Parathyroid adenoma (tissue), 2 donors: ENCODE data around the gene AZGP1.
"Not testable (repeated sequence)": the region's sequence is repeated elsewhere in the genome, so short reads cannot be mapped to it uniquely, and the experiment has no call there.

Experiments
- H2AFZ ChIP-seq: fragments of 300-600 bp; sonication (generic); one replicate; pipeline ENCODE4 v1.7.0; 2017; ENCODE audit warnings: antibody characterized with exemption, mild to moderate bottlenecking
- H3K27ac ChIP-seq: fragments of 300-600 bp; sonication (generic); one replicate; pipeline ENCODE4 v1.7.0; 2017
- H3K27me3 ChIP-seq: fragments of 300-600 bp; sonication (generic); one replicate; pipeline ENCODE4 v1.7.0; 2017; ENCODE audit warnings: low read length; ENCODE audit not compliant: control insufficient read depth, insufficient read depth
- H3K36me3 ChIP-seq: fragments of 300-600 bp; sonication (generic); one replicate; pipeline ENCODE4 v1.7.0; 2017; ENCODE audit warnings: low read length; ENCODE audit not compliant: control insufficient read depth, insufficient read depth
- H3K4me1 ChIP-seq: fragments of 300-600 bp; sonication (generic); one replicate; pipeline ENCODE4 v1.7.0; 2017; ENCODE audit warnings: control low read depth
- H3K4me2 ChIP-seq: fragments of 300-600 bp; sonication (generic); one replicate; pipeline ENCODE4 v1.7.0; 2017; ENCODE audit warnings: low read length
- H3K4me3 ChIP-seq: fragments of 300-600 bp; sonication (generic); one replicate; pipeline ENCODE4 v1.7.0; 2017; ENCODE audit warnings: low read depth, low read length
- H3K79me2 ChIP-seq: fragments of 300-600 bp; sonication (generic); one replicate; pipeline ENCODE4 v1.7.0; 2017; ENCODE audit warnings: control low read depth
- H3K9ac ChIP-seq: fragments of 300-600 bp; sonication (generic); one replicate; pipeline ENCODE4 v1.7.0; 2017; ENCODE audit warnings: mild to moderate bottlenecking
- H3K9me3 ChIP-seq: fragments of 300-600 bp; sonication (generic); one replicate; pipeline ENCODE4 v1.7.0; 2017; ENCODE audit warnings: low read length; ENCODE audit not compliant: control insufficient read depth
- TF ChIP-seq, protein P1 (sequence below): fragments of 300-600 bp; sonication (generic); IDR thresholded peaks from one replicate; pipeline ENCODE4 v1.7.0; 2017; ENCODE audit warnings: antibody characterized with exemption, mild to moderate bottlenecking
- donor health status: primary hyperparathyroidism.

AZGP1 gene

DNA sequence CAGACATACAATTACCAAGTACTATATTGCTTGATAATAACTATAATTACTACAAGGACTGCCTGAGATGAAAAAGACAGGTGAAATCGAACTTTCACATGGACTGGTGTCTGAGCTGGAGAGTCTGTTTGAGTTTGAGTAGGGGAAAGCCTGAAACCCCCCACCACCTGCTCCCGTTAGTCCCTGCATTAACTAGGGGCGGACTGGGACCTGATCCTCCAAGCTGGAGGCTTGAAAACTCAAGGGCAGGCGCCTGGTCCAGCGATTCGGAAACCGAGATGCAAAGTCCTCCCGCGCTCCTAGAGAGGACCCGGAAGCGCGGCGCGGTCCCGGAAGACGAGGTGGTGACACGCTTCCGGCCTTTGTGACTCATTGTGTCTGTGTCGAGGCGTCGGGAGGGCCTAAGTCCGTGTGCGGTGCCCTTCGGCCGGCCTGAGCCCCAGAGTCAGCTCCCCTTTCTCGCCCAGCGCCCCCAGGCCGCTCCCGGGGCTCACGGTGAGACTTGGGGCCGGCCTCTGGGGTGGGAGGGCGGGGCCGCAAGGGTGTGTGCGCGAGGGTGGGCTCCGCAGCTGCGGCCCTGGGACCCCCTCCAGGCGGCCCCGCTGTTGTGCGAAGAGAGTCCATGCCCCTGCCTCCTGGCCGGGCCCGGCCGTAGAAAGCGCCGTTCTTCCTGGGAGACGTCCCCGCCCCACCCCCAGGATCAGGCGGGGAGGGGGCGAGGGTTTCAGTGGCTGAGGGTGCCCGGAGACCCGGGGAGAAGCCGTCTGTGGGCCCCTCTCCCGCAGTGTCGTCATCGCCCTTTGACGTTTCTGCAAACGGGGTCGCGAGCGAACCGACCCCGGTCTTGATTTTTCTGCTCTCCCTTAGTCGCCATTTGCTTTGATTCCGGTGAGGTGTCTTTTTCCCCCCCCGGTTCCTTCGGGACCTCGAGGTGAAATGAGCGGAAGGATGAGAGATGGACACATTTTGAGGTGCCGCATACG, 39.7 kb upstream of the AZGP1 start, which contains the start of gene ZKSCAN1:
ZKSCAN1 (plus strand) TSS at position 365 of the 983 bp plus-strand sequence. CDS start 7,911 bp downstream, outside the sequence.
- Histone ChIP-seq H3K36me3 (no peaks in the 10 kb centered on the region), H3K27ac (peak within 1 kb of the TSS; percentile 73), H2AFZ (peak within 1 kb of the TSS; percentile 98), H3K4me2 (peak within 1 kb of the TSS; percentile 89), H3K79me2 (peaks cover 42% of the 10 kb centered on the region), H3K9me3 (no peaks in the 10 kb centered on the region), H3K4me3 (peak within 1 kb of the TSS; percentile 74), H3K27me3 (no peaks in the 10 kb centered on the region), H3K4me1 (peaks cover 19% of the 10 kb centered on the region), H3K9ac (peak within 1 kb of the TSS; percentile 95)
- TF ChIP-seq, protein P1, sequence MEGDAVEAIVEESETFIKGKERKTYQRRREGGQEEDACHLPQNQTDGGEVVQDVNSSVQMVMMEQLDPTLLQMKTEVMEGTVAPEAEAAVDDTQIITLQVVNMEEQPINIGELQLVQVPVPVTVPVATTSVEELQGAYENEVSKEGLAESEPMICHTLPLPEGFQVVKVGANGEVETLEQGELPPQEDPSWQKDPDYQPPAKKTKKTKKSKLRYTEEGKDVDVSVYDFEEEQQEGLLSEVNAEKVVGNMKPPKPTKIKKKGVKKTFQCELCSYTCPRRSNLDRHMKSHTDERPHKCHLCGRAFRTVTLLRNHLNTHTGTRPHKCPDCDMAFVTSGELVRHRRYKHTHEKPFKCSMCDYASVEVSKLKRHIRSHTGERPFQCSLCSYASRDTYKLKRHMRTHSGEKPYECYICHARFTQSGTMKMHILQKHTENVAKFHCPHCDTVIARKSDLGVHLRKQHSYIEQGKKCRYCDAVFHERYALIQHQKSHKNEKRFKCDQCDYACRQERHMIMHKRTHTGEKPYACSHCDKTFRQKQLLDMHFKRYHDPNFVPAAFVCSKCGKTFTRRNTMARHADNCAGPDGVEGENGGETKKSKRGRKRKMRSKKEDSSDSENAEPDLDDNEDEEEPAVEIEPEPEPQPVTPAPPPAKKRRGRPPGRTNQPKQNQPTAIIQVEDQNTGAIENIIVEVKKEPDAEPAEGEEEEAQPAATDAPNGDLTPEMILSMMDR, result no peak

DNA sequence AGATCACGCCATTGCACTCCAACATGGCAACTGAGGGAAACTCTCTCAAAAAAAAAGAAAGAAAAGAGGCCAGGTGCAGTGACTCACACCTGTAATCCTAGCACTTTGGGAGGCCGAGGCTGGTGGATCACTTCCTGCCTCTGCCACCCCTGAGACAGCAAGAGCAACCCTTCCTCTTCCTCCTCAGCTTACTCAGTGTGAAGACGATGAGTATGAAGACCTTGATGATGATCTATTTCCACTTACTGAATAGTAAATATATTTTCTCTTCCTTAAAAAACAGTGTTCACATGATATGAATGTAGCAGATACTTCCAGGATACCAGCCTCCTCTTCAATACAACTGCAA, 37.5 kb upstream of the AZGP1 start:
- no peak overlapping the region for H3K27ac ChIP-seq
- H2AFZ ChIP-seq, result no peak overlapping the region
- H3K36me3 ChIP-seq, result no peaks in the 10 kb centered on the region
- H3K27me3 ChIP-seq, result no peaks in the 10 kb centered on the region
- TF ChIP-seq, protein P1, result no peak
- H3K4me3 ChIP-seq, result no peak overlapping the region
- H3K9ac ChIP-seq, result no peak overlapping the region
- no peak overlapping the region for H3K4me2 ChIP-seq
- H3K4me1 ChIP-seq, result peaks cover 19% of the 10 kb centered on the region
- H3K9me3 ChIP-seq, result no peaks in the 10 kb centered on the region
- peaks cover 26% of the 10 kb centered on the region for H3K79me2 ChIP-seq

DNA sequence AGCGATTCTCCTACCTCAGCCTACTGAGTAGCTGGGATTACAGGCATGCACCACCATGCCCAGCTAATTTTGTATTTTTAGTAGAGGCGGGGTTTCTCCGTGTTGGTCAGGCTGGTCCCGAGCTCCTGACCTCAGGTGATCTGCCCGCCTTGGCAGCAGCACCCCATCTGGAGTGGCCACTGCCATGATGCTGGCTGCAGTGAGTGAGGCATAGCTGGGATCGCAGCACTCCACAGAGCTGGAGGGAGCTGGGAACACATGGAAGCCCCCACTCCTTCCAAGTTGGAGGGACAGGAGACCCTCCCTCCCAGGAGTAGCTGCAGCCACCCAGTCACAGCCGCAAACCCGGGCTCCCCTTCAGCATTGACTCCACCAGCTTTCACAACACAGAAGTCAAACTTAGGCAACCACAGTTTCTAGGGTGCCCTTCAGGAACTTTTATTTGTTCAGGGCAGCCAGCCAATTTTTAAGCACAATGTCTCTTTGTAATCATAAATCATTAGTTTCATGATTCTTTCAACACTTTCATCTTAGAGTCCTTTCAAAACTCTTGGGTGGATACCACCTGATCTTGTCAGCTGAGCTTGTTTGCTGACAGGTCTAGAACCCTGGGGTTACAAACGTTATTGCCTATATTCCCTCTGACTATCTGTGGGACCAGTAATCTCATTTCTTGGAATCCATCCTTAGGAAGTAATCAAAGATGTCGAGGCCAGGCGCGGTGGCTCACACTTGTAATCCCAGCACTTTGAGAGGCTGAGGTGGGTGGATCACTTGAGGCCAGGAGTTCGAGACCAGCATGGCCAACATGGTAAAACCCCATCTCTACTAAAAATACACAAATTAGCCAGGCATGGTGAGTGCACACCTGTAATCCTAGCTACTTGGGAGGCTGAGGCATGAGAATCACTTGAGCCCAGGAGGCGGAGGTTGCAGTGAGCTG, 36.8 kb upstream of the AZGP1 start:
- not testable (repeated sequence) for H3K9ac ChIP-seq, H3K27me3 ChIP-seq, H3K4me2 ChIP-seq, H3K9me3 ChIP-seq, H3K4me3 ChIP-seq, H3K27ac ChIP-seq, H3K36me3 ChIP-seq, H2AFZ ChIP-seq
- H3K79me2 ChIP-seq, result peaks cover 22% of the 10 kb centered on the region
- H3K4me1 ChIP-seq, result peaks cover 19% of the 10 kb centered on the region

DNA sequence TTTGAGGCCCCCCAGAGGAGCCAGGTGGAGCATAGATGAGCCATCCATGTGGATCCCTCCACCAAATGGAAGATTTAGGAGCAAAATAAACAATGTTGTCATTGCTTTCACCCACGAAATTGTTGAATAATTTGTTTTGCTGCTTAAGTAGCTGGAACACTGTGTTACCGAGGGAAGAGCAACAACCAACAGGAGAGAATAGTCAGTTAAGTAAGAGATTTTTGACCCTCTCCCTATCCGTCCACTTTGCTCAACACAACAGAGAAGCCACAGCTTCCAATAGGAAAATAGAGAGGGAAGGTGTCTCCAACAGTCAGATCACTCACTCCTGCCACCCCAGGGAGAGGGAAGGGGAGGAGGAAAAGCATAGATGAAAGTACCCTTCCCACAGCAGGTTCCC, 35.7 kb upstream of the AZGP1 start:
- Histone ChIP-seq H3K4me2 (no peak overlapping the region), H3K36me3 (no peaks in the 10 kb centered on the region), H3K27me3 (no peaks in the 10 kb centered on the region), H3K9me3 (no peaks in the 10 kb centered on the region), H3K79me2 (peaks cover 15% of the 10 kb centered on the region), H3K27ac (no peak overlapping the region), H2AFZ (no peak overlapping the region), H3K9ac (no peak overlapping the region), H3K4me3 (no peak overlapping the region), H3K4me1 (peaks cover 9% of the 10 kb centered on the region)
- TF ChIP-seq, protein P1, result no peak

DNA sequence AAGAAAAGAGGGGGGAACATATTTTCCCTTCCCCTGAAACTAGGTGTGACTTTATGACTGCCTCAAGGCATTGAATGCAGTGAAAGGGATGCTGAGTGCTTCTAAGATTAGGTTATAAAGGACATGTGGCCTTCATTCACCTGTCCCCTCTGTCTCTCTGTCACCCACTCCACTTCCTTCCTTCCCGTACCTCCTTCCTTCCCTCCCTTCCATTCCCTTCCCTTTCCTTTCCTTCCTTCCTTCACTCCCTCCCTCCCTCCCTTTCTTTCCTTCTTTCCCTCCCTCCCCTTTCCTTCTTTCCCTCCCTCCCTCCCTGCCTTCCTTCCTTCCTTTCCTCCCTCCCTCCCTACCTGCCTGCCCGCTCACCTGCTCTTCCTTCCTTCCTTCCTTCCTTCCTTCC, 35.1 kb upstream of the AZGP1 start:
- Histone ChIP-seq H3K27ac (no peak overlapping the region), H3K4me1 (peaks cover 6% of the 10 kb centered on the region)

DNA sequence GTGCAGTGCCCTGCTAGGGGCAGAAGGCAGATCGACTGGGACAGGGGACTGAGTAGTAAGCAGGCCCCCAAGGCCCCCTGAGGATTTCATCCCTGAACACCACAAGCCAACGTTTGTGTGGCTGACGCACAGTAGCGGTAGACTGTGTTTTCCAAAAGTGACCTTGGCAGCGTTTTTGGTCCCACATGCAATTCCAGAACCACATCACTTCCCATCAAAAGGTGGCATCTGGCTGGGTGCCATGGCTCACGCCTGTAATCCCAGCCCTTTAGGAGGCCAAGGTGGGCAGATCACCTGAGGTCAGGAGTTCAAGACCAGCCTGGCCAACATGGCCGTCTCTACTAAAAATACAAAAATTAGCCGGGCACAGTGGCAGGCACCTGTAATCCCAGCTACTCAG, 34.1 kb upstream of the AZGP1 start:
- H2AFZ ChIP-seq, H3K27me3 ChIP-seq, H3K36me3 ChIP-seq, H3K9me3 ChIP-seq, H3K9ac ChIP-seq, H3K4me1 ChIP-seq, H3K4me3 ChIP-seq, H3K27ac ChIP-seq, H3K79me2 ChIP-seq, H3K4me2 ChIP-seq: not testable (repeated sequence)

More for the DNA sequence above, 35.1 kb upstream of the AZGP1 start:
- no peak overlapping the region for H2AFZ ChIP-seq
- H3K9ac ChIP-seq, result no peak overlapping the region
- H3K36me3 ChIP-seq, result no peaks in the 10 kb centered on the region
- no peaks in the 10 kb centered on the region for H3K9me3 ChIP-seq
- H3K4me3 ChIP-seq, result no peak overlapping the region
- no peak overlapping the region for H3K4me2 ChIP-seq
- TF ChIP-seq, protein P1, result no peak
- H3K79me2 ChIP-seq, result peaks cover 9% of the 10 kb centered on the region
- H3K27me3 ChIP-seq, result no peaks in the 10 kb centered on the region
